Kidney tubule cell (primary cell): ENCODE data around the gene TBC1D5.
A peak's percentile ranks its signal among the peaks of the same experiment; 100 is the strongest.

Source experiments
- DNase-seq: peaks from one replicate; pipeline ENCODE4 v3.0.0-alpha.2; 2018; ENCODE audit warnings: low spot score

The TBC1D5 gene

GRCh38 chr3:17302774-17303173, 439.7 kb downstream of the TBC1D5 start:
- DNase-seq: no peak

- DNase-seq: no peak
Measured at GRCh38 chr3:17302170-17302569, 440.3 kb downstream of the TBC1D5 start.

GRCh38 chr3:17301271-17301670, 441.2 kb downstream of the TBC1D5 start:
- no peak for DNase-seq

DNA sequence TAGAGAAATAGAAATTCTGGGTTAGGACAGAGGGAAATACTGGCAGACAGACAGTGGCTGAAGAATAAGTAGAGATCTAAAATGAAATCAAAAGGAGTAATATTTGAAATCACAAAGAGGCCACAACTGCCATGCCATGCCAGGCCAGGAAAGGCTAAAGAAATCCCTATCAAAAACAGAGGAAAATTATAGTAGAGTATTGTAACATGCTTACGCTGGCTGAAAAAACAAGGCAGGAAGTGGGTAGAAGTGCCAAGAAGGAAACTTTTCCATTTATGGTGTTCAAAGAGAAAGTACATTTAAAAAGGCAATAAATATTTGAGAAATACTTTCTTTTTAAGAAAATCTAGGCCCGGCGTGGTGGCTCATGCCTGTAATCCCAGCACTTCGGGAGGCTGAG, 442.0 kb downstream of the TBC1D5 start:
- no peak for DNase-seq

DNA sequence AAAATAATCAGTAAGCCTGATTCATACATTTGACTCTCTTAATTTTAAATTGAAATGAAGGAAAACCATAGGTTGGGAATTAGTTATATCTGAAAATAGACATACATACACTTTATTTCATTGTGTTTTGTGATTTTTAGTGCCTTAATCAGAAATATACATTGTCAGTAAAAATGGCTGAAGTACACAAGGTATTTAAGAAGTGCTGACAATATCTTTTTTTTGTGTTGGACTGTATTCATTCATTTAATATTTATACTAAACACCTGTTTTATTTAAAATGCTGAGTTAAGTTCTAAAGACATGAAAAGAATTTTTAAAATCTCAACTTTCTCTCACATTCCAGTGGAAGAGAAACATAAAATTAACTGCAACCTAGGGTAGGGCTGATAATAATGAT, 444.4 kb downstream of the TBC1D5 start:
- no peak for DNase-seq

DNA sequence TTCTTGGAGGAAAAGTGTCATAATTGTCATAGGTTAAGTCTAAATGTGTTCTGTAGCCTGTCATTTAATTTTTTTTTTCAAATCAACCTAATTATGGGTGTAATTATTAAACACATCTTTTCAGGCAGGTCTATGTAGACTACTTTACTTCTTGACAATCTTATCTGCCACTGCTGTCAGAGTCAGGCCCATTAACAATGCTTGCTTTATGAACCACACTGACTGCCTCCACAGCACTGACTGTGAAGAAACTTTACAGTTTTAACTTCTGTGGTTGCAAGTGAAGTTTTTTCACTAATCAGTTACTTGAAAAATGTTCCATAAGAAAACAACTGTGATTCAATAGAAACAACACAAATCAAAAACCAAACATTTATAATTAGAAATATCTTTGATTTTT, 449.9 kb downstream of the TBC1D5 start:
- DNase-seq: no peak

- no peak for DNase-seq
Measured at GRCh38 chr3:17290894-17291293, 451.5 kb downstream of the TBC1D5 start.

GRCh38 chr3:17288839-17289399, 453.5 kb downstream of the TBC1D5 start:
- DNase-seq: no peak

DNA sequence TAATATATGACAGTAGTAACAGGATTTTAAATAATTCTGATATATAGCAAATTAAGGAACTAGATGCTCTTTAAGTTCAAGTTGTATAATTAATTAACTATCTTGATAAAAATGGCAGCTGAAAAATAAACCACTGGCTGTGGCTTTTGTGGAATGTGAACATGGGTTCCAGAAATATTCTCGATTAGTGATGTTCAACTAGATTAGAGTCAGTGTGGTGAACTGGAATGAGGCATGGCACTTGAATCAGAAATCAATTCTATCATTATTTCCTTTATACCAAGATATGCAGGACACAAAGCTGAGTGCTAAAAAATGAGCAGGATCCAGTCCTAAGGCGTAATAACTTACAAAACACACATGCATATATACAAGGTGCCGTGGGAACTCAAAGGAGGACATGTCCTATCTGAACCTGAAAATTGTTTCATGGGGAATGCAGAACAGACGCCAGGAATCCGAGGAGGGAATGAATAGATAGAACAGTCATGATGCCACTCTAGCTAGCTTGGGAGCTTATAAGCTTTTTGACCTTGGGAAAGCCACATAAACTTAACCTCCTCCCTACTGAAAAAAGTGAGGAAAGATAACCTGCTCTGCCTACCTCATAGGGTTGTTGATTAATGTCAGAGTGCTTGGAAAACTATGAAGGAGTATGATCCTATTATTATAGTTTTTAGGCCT, 455.3 kb downstream of the TBC1D5 start:
- DNase-seq: no peak

DNA sequence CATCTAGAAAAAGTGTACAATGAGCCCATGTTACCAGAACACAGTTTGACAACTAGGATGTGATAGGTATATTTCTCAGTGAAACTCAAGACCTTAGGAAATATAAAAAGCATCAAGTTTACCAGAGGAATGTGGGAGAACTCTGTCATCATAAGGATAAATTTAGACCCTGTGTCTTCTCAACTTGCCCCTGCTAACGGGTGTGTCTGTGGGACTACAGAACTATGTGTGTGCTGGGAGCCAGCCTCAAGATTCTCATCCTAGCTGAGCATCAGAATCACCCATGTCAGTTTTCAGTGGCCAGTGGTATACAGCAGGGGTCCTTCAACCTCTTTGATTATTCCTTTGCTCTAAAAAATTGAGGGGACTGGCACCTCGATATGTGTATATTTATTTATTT, 464.4 kb downstream of the TBC1D5 start:
- DNase-seq: no peak

DNA sequence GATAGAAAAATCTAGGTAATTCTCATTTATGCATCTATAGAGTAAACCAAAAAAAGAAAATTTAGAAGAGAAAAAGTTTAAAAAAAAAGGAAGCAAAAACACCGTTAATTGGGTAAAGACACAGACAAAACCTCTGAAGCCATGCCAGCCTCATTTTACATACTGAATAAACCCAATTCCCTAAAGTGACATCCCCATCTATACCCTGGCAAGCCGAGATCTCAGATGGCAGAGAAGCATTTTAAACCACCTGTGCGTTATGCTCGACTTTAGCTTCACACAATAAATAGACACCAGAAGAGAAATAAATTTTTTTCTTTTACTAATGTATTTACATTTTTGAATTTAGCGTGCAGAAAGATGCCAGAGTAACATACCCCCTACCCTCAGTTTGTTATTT, 475.6 kb downstream of the TBC1D5 start:
- no peak for DNase-seq

DNA sequence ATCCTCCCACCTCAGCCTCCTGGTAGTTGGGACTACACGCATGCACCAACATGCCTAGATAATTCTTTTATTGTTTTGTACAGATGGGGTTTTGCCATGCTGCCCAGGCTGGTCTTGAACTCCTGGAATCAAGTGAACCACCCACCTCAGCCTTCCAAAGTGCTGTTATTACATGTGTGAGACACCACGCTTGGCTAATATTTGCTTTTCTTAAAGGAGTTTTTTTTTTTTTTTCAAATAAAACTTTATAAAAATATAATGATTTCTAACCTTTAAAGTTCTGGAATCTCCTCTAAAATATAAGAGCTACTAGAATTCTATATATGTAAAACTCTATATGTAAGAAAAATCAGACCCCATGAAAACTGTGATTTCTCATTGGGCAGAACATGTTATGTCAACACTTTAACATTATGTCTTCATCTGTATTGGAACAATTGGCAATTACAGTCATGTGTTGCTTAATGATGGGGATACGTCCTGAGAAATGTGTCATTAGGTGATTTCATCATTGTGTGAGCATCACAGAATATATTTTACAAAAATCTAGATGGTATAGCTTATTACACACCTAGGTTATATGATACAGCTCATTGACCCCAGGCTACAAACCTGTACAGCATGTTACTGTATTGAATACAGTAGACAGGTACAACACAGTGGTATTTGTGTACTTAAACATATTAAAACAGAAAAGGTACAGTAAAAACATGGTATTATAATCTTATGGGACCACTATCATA, 480.6 kb downstream of the TBC1D5 start:
- DNase-seq: no peak

DNA sequence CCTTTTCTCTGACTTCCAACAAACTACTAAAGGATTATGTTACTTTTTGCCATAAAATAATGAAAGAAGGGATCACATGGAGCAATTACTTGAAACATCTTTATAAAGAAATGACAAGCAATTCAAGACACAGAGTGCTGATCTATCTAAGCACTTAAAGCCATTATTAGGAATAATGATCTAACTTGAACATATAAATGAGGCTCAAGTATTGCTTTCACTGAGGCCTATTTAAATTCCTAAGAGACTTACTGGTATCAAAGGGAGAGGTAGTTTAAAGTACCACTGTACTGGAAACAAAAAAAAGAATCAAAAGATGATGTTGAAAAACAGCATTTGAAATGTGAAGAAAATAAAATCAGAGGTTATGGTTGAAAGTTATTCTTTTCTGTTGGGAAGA, 482.2 kb downstream of the TBC1D5 start:
- no peak for DNase-seq

DNA sequence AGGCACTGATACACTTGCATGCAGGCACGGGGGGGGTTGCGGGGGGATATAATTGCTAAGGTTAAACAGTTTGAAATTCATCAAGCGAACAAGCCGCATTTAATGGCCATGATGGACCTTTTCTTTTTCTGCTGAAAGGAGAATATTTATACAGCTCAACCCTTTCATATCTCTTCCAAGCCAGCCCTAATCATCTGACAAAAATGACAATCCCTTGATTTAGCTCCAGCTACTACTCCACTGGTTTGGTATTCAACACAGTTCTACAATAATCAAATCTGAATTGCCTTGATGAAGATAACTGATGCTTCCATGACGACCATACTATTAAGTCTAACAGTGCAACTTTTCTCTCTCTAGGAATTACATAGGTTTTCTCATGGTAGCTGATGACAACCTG, 482.7 kb downstream of the TBC1D5 start:
- DNase-seq: no peak

DNA sequence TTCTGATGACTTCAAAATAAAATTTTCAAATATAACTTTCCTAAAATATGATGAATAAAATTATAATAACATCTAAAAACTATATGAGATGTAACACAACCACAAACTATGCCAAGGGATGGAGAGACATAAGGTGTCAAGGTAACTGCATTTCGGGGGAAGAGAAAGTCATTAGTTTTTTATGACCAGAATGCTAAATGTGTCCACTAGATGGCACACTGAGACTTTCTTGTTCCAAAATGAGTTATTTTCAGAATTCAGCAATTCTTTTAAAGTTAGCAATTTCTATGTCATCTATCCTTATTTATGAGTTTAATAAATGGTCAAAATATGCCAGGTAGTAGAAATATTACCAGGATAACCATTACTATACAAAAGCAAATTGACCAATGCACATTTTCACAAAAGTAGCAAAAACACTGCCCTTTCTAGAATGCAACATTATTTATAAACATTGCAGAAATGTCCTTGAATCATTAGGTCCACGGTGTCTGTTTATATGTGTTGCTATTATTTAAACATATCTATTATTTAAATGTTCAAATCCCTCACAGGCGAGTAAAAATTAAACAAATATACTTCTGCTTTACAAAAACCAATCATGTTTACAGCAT, 483.5 kb downstream of the TBC1D5 start:
- DNase-seq: peak; percentile 47

- no peak for DNase-seq
Measured at GRCh38 chr3:17257269-17257668, 485.2 kb downstream of the TBC1D5 start.

DNA sequence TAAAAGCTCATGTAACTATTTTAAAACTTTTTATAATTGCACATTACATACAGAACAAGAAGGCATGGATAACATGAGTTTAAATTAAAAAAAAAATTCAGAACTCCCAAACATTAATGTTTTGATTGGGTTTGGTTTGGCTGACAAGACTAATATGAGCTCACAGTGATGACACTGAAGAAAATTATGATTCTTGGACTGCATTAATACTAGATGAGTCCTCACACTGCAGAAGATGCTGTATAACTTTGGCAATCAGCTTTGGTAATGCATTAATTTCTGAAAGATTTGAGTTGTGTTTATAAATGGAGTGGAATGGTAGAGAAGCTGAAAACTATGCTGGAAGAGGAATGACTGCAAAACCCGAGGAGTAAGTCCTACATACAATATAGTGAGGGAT, 498.8 kb downstream of the TBC1D5 start:
- DNase-seq: no peak

DNA sequence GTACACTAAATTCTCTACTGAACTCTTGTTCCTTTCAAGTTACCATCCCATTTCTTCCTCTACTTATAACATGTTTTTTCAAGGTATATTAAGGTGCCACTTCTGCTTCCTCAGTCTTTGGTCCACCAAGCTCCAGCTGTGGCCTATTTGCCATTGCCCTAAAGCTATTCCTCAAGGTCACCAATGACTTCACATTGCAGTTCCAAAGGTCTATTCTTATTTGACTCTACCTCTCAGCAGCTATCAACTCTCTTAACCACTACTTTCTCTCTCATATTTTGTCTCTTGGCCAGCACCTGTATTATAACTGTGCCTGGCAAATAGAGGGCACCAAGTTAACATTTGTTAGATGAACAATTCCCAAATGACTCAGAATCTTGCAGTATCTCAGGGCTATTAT, 503.0 kb downstream of the TBC1D5 start:
- no peak for DNase-seq

DNA sequence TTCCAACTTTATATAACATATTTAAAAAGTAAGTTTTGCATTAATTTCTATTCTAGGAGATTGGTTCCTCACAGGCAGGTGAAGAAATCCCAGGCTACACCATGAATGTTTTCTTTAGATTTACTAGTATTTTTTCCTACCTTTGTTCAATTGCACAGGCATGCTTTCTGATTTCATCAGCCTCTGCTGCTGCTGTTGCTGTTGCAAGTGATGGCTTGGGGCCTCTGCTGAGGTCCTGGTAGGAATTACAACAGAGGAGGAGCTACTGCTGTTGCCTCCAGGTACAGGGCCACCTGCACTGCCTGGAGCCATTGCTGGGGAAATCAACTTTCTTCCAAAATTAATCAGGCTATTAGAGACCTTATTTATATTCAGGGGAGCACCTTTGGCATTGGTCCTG, 504.4 kb downstream of the TBC1D5 start:
- DNase-seq: no peak

DNA sequence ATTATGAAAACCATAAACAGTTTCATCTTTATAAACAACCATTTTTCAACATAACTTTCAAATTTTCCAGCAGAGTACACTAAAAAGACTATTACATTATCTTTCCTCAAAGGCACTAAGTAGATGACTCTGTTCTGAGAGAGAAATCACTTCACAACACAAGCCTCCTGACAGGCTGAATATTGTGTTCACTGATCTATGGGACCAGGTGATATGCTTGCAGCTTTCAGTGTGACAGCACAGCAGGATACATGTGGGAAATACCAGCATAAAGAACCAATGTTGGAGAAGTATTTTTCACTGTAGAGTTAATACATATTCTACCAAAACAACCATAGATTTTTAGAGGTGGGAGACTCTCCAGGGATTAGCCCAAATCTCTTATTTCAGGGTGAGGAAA, 507.1 kb downstream of the TBC1D5 start:
- no peak for DNase-seq

GRCh38 chr3:17234382-17234781, 508.0 kb downstream of the TBC1D5 start:
- no peak for DNase-seq

DNA sequence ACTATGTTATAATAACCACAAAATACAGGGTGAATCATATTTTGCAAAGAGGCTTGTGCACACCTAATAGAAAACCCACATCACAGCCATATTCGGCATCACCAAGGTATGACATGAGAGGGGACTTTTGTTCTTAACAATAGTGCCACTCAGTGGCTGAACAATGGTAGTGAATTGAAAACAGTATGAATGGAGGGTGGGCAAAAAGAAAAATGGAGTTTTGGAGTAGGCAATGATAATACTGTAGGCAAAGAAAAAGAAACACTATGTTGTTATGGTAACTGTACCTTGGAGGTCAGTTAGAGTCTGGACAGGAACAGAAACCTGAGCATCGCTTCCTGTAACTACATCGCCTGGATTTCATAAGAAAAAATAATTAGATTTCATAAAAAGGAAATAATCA, 509.0 kb downstream of the TBC1D5 start:
- DNase-seq: peak; percentile 87

GRCh38 chr3:17232442-17232841, 510.0 kb downstream of the TBC1D5 start:
- no peak for DNase-seq
